ENCODE results near the gene ZKSCAN3. TPM values are rescaled to one million over a fixed set of nuclear protein-coding genes. Genes with fewer than 3 reads are reported as not detected.
"Not testable (repeated sequence)": the region's sequence is repeated elsewhere in the genome, so short reads cannot be mapped to it uniquely, and the experiment has no call there.

ZKSCAN3 gene
- total RNA-seq, 1 experiment from 2014 or later: 11.2 TPM

GRCh38 chr6:28357036-28357435, 7.3 kb downstream of the ZKSCAN3 start:
- peaks cover 3 to 4% of the 10 kb centered on the region in 2 experiments; a peak in 2 of 4 replicates for H3K36me3 ChIP-seq (ENCODE audit: control insufficient read depth in 1 of 2, insufficient read depth in 2 of 2, low read length in 2 of 2)
- H3K27ac ChIP-seq (ENCODE audit: low read depth, low read length): peak overlapping the region; percentile 85; the same call in 1 of the 2 replicates
- H4K20me1 ChIP-seq (ENCODE audit: insufficient read depth): no peaks in the 10 kb centered on the region
- no peak overlapping the region for H3K9ac ChIP-seq (ENCODE audit: low read length)
- CTCF ChIA-PET: interaction anchor here (2.0 kb wide), 1 partner anchor 22 kb away, joined by 9 read pairs; no protein-coding TSS in a partner anchor
- no peak for ATAC-seq
- BruUV-seq (replicated peaks): no TSS peak
- intact Hi-C loops (cut with micrococcal nuclease): loop anchor here (10.0 kb wide), 2 partner anchors 328 to 452 kb away; no protein-coding TSS in a partner anchor
- POLR2A ChIA-PET: no interaction called here
- DNase-seq (ENCODE audit: low read depth, low spot score): no peak
- no peak overlapping the region for H2AFZ ChIP-seq (ENCODE audit: low read depth, low read length, poor library complexity, severe bottlenecking)
- RAD21 ChIA-PET (ENCODE audit: low non-redundant PET in 1 of 2, low total read pairs in 2 of 2, uncharacterized antibody in 2 of 2, unreplicated experiment in 2 of 2): no interaction called here
- H3K4me2 ChIP-seq (ENCODE audit: low read length): no peak overlapping the region
- TF ChIP-seq ZBTB33 (IDR thresholded peaks at IDR 0.05; ENCODE audit: extremely low read depth, insufficient replicate concordance, low read length) (no peak), RAD21 (IDR thresholded peaks at IDR 0.05; ENCODE audit: low read depth) (no peak), ZFX (IDR thresholded peaks at IDR 0.05) (no peak), ATF3 (IDR thresholded peaks at IDR 0.05) (no peak), ELF1 (IDR thresholded peaks at IDR 0.05; ENCODE audit: borderline replicate concordance, low read depth) (no peak), POLR2A (IDR thresholded peaks at IDR 0.05; ENCODE audit: borderline replicate concordance, extremely low read depth, insufficient read depth, insufficient read length) (no peak), EZH2phosphoT487 (IDR thresholded peaks at IDR 0.05; ENCODE audit: borderline replicate concordance) (no peak), MAX (IDR thresholded peaks at IDR 0.05) (no peak), FOSL1 (IDR thresholded peaks at IDR 0.05; ENCODE audit: low read depth) (no peak), SIN3A (IDR thresholded peaks at IDR 0.05; ENCODE audit: low read depth) (no peak), TCF7L2 (IDR thresholded peaks at IDR 0.05; ENCODE audit: borderline replicate concordance, extremely low read depth, insufficient read depth, insufficient read length) (no peak), CEBPB (IDR thresholded peaks at IDR 0.05; ENCODE audit: low read depth) (no peak)
- H3K4me1 ChIP-seq (ENCODE audit: control insufficient read depth in 1 of 2, insufficient read depth in 2 of 2, low read length in 2 of 2): peaks cover 31 to 46% of the 10 kb centered on the region in 2 experiments
- no peaks in the 10 kb centered on the region for H3K9me3 ChIP-seq (ENCODE audit: control insufficient read depth in 1 of 2, insufficient read depth in 1 of 2, low read depth in 1 of 2, low read length in 2 of 2)
- no peak overlapping the region for H3K4me3 ChIP-seq (replicated peaks in 1 of 2; ENCODE audit: low read depth in 1 of 2, low read length in 2 of 2)
- H3K27me3 ChIP-seq (ENCODE audit: insufficient read depth, low read length): no peaks in the 10 kb centered on the region
- H3K9me2 ChIP-seq (ENCODE audit: insufficient read depth): no peaks in the 10 kb centered on the region
- peaks cover 46% of the 10 kb centered on the region for H3K79me2 ChIP-seq (ENCODE audit: insufficient read depth, low read length)

- POLR2A ChIA-PET; H3K4me2 ChIP-seq (ENCODE audit: low read length); CTCF ChIA-PET; DNase-seq (ENCODE audit: low read depth, low spot score); BruUV-seq (replicated peaks); H2AFZ ChIP-seq (ENCODE audit: low read depth, low read length, poor library complexity, severe bottlenecking); H3K9me3 ChIP-seq (ENCODE audit: control insufficient read depth in 1 of 2, insufficient read depth in 1 of 2, low read depth in 1 of 2, low read length in 2 of 2); H4K20me1 ChIP-seq (ENCODE audit: insufficient read depth); H3K9me2 ChIP-seq (ENCODE audit: insufficient read depth); RAD21 ChIA-PET (ENCODE audit: low non-redundant PET in 1 of 2, low total read pairs in 2 of 2, uncharacterized antibody in 2 of 2, unreplicated experiment in 2 of 2); H3K36me3 ChIP-seq (ENCODE audit: control insufficient read depth in 1 of 2, insufficient read depth in 2 of 2, low read length in 2 of 2); H3K4me3 ChIP-seq (replicated peaks in 1 of 2; ENCODE audit: low read depth in 1 of 2, low read length in 2 of 2); H3K27ac ChIP-seq (ENCODE audit: low read depth, low read length); H3K9ac ChIP-seq (ENCODE audit: low read length); ATAC-seq; H3K27me3 ChIP-seq (ENCODE audit: insufficient read depth, low read length): not testable (repeated sequence)
- intact Hi-C loops (cut with micrococcal nuclease): loop anchor here (10.0 kb wide), 2 partner anchors 325 to 455 kb away; no protein-coding TSS in a partner anchor
- Histone ChIP-seq H3K79me2 (ENCODE audit: insufficient read depth, low read length) (peaks cover 21% of the 10 kb centered on the region; the same call in 1 of the 2 replicates), H3K4me1 (ENCODE audit: control insufficient read depth in 1 of 2, insufficient read depth in 2 of 2, low read length in 2 of 2) (peaks cover 14 to 21% of the 10 kb centered on the region in 2 experiments)
Measured at GRCh38 chr6:28359562-28359961, 9.8 kb downstream of the ZKSCAN3 start.

Data from HCT116 (cell line).